T47D (cell line): ENCODE results near the gene RPS6KB2.

ENCODE experiments used
- DNase-seq, 2 experiments: peaks; one replicate each; pipeline versions ENCODE4 v3.0.0 to v3.0.0-alpha.2; 2011 to 2012; ENCODE audit warnings: low read depth in 1 of 2, low spot score in 1 of 2
- JUND ChIP-seq: IDR thresholded peaks from 2 replicates; pipeline ENCODE4 v1.6.1; 2012; ENCODE audit warnings: low read depth
- in situ Hi-C: cut with HindIII; loops from 2 replicates; pipeline ENCODE4 v1.10.0; 2016; ENCODE audit warnings: low sequenced_read_pairs, low pct_unique_long_range_greater_than_20kb

Gene RPS6KB2

GRCh38 chr11:67391304-67392182, 36.8 kb upstream of the RPS6KB2 start, which contains the start of gene RAD9A:
TSS of gene RAD9A (plus strand) at chr11:67391986. CDS start at chr11:67392045, 59 bp downstream.
- TF ChIP-seq JUND = no peak
- DNase-seq = peak; percentile 98 to 99
- in situ Hi-C loops = no loop called here

- in situ Hi-C loops = no loop called here
- no peak for DNase-seq
- TF ChIP-seq JUND = no peak
These were observed 36.0 kb upstream of the RPS6KB2 start for GRCh38 chr11:67392183-67392715.

- no peak for DNase-seq
These were observed 34.9 kb upstream of the RPS6KB2 start for GRCh38 chr11:67393437-67393836.

GRCh38 chr11:67393990-67394389, 34.3 kb upstream of the RPS6KB2 start:
- TF ChIP-seq JUND = no peak
- no peak for DNase-seq
- in situ Hi-C loops = no loop called here

More at GRCh38 chr11:67393437-67393836, 34.9 kb upstream of the RPS6KB2 start:
- in situ Hi-C loops = no loop called here
- no peak for TF ChIP-seq JUND

- in situ Hi-C loops = no loop called here
- no peak for TF ChIP-seq JUND
- no peak for DNase-seq
These were observed 32.6 kb upstream of the RPS6KB2 start for GRCh38 chr11:67395555-67396258.

- TF ChIP-seq JUND = no peak
- in situ Hi-C loops = no loop called here
- DNase-seq = no peak
These were observed 32.1 kb upstream of the RPS6KB2 start for GRCh38 chr11:67396259-67396581.

- no peak for TF ChIP-seq JUND
- in situ Hi-C loops = no loop called here
- DNase-seq = no peak
These were observed 31.5 kb upstream of the RPS6KB2 start for GRCh38 chr11:67396587-67397389.

GRCh38 chr11:67397536-67397935, 30.8 kb upstream of the RPS6KB2 start:
- DNase-seq = no peak
- in situ Hi-C loops = no loop called here
- no peak for TF ChIP-seq JUND

GRCh38 chr11:67397986-67398660, 30.2 kb upstream of the RPS6KB2 start:
- no peak for DNase-seq
- no peak for TF ChIP-seq JUND
- in situ Hi-C loops = no loop called here

- TF ChIP-seq JUND = no peak
- DNase-seq = no peak
- in situ Hi-C loops = no loop called here
These were observed 29.4 kb upstream of the RPS6KB2 start for GRCh38 chr11:67398661-67399563.
